HL-60 (cell line): ENCODE data around the gene OPTN.

Experiments used
- GABPA ChIP-seq: IDR thresholded peaks from 2 replicates; pipeline ENCODE4 v1.6.1; 2012; ENCODE audit warnings: low read depth
- POLR2AphosphoS5 ChIP-seq: IDR thresholded peaks from 2 replicates; pipeline ENCODE4 v1.6.1; 2012; ENCODE audit warnings: low read depth
- TF ChIP-seq, protein P1 (sequence below): IDR thresholded peaks from one replicate; pipeline ENCODE4 v1.5.1; 2011; ENCODE audit warnings: low read length, control low read depth, inconsistent platforms; ENCODE audit not compliant: insufficient read depth
- TF ChIP-seq, protein P2 (sequence below): IDR thresholded peaks from 2 replicates; pipeline ENCODE4 v1.6.1; 2012; ENCODE audit warnings: low read depth; ENCODE audit not compliant: insufficient replicate concordance

DNA sequence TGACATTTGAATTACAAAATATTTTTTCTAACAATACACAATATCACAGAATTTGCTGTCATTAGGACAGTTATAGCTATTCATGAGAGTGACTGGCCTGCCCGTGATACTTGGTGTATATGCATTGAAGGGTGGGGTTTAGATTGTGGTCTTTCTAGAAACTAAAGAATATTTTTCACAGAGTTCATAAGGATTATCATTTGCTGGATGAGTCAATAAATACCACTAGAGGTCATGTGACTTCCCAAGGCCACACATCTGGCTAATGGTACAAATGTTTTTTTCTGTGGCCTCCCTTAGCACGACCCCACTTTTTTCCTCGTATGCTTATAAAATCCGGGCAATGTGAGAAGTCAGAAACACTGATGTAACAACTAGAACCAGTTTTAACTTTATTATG, 5.2 kb downstream of the OPTN start:
- TF ChIP-seq, protein P1, sequence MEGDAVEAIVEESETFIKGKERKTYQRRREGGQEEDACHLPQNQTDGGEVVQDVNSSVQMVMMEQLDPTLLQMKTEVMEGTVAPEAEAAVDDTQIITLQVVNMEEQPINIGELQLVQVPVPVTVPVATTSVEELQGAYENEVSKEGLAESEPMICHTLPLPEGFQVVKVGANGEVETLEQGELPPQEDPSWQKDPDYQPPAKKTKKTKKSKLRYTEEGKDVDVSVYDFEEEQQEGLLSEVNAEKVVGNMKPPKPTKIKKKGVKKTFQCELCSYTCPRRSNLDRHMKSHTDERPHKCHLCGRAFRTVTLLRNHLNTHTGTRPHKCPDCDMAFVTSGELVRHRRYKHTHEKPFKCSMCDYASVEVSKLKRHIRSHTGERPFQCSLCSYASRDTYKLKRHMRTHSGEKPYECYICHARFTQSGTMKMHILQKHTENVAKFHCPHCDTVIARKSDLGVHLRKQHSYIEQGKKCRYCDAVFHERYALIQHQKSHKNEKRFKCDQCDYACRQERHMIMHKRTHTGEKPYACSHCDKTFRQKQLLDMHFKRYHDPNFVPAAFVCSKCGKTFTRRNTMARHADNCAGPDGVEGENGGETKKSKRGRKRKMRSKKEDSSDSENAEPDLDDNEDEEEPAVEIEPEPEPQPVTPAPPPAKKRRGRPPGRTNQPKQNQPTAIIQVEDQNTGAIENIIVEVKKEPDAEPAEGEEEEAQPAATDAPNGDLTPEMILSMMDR, result no peak
- TF ChIP-seq GABPA (no peak), POLR2AphosphoS5 (no peak)
- TF ChIP-seq, protein P2, sequence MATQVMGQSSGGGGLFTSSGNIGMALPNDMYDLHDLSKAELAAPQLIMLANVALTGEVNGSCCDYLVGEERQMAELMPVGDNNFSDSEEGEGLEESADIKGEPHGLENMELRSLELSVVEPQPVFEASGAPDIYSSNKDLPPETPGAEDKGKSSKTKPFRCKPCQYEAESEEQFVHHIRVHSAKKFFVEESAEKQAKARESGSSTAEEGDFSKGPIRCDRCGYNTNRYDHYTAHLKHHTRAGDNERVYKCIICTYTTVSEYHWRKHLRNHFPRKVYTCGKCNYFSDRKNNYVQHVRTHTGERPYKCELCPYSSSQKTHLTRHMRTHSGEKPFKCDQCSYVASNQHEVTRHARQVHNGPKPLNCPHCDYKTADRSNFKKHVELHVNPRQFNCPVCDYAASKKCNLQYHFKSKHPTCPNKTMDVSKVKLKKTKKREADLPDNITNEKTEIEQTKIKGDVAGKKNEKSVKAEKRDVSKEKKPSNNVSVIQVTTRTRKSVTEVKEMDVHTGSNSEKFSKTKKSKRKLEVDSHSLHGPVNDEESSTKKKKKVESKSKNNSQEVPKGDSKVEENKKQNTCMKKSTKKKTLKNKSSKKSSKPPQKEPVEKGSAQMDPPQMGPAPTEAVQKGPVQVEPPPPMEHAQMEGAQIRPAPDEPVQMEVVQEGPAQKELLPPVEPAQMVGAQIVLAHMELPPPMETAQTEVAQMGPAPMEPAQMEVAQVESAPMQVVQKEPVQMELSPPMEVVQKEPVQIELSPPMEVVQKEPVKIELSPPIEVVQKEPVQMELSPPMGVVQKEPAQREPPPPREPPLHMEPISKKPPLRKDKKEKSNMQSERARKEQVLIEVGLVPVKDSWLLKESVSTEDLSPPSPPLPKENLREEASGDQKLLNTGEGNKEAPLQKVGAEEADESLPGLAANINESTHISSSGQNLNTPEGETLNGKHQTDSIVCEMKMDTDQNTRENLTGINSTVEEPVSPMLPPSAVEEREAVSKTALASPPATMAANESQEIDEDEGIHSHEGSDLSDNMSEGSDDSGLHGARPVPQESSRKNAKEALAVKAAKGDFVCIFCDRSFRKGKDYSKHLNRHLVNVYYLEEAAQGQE, result no peak
